Measurements from ENCODE around the gene KRT7.

The KRT7 gene

GRCh38 chr12:52212701-52213563 is 20.1 kb upstream of the KRT7 start:
- DNase-seq, result no peak

- no peak for DNase-seq
Measured at GRCh38 chr12:52213564-52214420, 19.3 kb upstream of the KRT7 start.

- no peak for DNase-seq
Measured at GRCh38 chr12:52214421-52214802, 18.6 kb upstream of the KRT7 start.

GRCh38 chr12:52215587-52216031 is 17.4 kb upstream of the KRT7 start:
- DNase-seq, result no peak

GRCh38 chr12:52216100-52216499 is 16.9 kb upstream of the KRT7 start:
- no peak for DNase-seq

GRCh38 chr12:52216807-52217206 is 16.2 kb upstream of the KRT7 start:
- no peak for DNase-seq

- DNase-seq, result no peak
Measured at GRCh38 chr12:52217223-52217622, 15.8 kb upstream of the KRT7 start.

- no peak for DNase-seq
Measured at GRCh38 chr12:52218001-52218400, 15.0 kb upstream of the KRT7 start.

GRCh38 chr12:52220477-52220876 is 12.6 kb upstream of the KRT7 start:
- no peak for DNase-seq

GRCh38 chr12:52221070-52221781 is 11.8 kb upstream of the KRT7 start:
- no peak for DNase-seq

GRCh38 chr12:52221912-52222457 is 11.1 kb upstream of the KRT7 start:
- no peak for DNase-seq

GRCh38 chr12:52222692-52223091 is 10.4 kb upstream of the KRT7 start:
- no peak for DNase-seq

GRCh38 chr12:52223406-52224039 is 9.5 kb upstream of the KRT7 start:
- DNase-seq, result no peak

- DNase-seq, result no peak
Measured at GRCh38 chr12:52224151-52224550, 8.9 kb upstream of the KRT7 start.

GRCh38 chr12:52225752-52226151 is 7.3 kb upstream of the KRT7 start:
- no peak for DNase-seq

GRCh38 chr12:52226446-52226845 is 6.6 kb upstream of the KRT7 start:
- no peak for DNase-seq

GRCh38 chr12:52227606-52228166 is 5.4 kb upstream of the KRT7 start:
- DNase-seq, result no peak

GRCh38 chr12:52228366-52228765 is 4.7 kb upstream of the KRT7 start:
- no peak for DNase-seq

- DNase-seq, result no peak
Measured at GRCh38 chr12:52228931-52229330, 4.1 kb upstream of the KRT7 start.

- DNase-seq, result no peak
Measured at GRCh38 chr12:52229836-52230343, 3.2 kb upstream of the KRT7 start.

GRCh38 chr12:52230364-52231281 is 2.4 kb upstream of the KRT7 start:
- DNase-seq, result no peak

Data from NCI-H187 treated with DMSO at 0.1 percent for 48 hours (cell line).